Measurements from ENCODE around the gene PRKACB. TPM values are rescaled to one million over a fixed set of nuclear protein-coding genes. Genes with fewer than 3 reads are reported as not detected.

Gene PRKACB
- 10 to 100 TPM in 1 of 2 donors, 1 to 10 TPM in 1; 9.6 to 18.2 TPM for total RNA-seq

DNA sequence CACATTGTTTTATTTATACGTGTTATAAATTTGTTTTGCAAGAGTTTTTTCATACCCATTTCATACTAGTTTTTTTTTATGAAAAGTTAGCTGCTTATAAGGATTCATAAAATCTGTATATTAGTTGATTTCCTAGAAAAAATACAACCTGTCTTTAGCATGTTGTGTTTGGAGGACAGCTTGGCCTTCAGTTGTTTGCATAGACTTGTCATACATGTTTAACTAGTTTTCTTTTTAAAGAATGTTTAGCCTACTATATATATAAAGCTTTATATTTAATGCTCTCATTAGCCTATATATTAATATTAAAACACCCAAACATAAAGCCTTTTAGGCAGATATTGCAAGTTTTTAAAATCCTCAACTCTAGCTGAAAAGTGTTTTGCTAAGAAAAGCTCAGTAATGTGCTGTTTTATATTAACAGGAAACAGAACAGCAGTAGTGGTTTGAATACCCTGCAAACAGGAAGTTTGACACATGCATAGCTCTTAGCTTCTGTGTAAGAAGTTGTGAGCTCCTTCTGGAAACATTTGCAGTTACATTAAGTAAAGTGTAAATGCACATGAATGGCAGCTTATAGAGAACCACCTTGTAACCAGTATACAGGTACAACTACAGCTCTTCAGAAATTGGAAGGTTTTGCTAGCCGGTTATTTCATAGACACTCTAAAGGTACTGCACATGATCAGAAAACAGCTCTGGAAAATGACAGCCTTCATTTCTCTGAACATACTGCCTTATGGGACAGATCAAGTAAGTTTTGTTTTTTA is at the start of gene PRKACB:
Gene PRKACB (plus strand): TSS at position 476 of the 770 bp plus-strand sequence. CDS start 91 bp downstream, at position 567.
- intact Hi-C loops (cut with DNase I), result no loop called here
- ATAC-seq (peak; percentile 72), DNase-seq (no peak)
- Histone ChIP-seq H3K4me3 (peak within 1 kb of the TSS in 1 of 2 donors; percentile 17), H3K4me1 (peaks cover 34% of the 10 kb centered on the region), H3K36me3 (replicated peaks in 1 of 2; ENCODE audit: insufficient read depth in 1 of 2, low read depth in 2 of 2) (no peaks in the 10 kb centered on the region), H3K27ac (peak within 1 kb of the TSS; percentile 37 to 72 (median 62)), H3K27me3 (no peaks in the 10 kb centered on the region), H3K9me3 (no peaks in the 10 kb centered on the region)
- WGBS, 2 donors, result 20 to 36% methylated on average over 2 of the region's 2 CpGs
- TF ChIP-seq POLR2A (IDR thresholded peaks at IDR 0.05), result peak in 2 of 3 donors; percentile 47 to 63
- TF ChIP-seq, protein P1, sequence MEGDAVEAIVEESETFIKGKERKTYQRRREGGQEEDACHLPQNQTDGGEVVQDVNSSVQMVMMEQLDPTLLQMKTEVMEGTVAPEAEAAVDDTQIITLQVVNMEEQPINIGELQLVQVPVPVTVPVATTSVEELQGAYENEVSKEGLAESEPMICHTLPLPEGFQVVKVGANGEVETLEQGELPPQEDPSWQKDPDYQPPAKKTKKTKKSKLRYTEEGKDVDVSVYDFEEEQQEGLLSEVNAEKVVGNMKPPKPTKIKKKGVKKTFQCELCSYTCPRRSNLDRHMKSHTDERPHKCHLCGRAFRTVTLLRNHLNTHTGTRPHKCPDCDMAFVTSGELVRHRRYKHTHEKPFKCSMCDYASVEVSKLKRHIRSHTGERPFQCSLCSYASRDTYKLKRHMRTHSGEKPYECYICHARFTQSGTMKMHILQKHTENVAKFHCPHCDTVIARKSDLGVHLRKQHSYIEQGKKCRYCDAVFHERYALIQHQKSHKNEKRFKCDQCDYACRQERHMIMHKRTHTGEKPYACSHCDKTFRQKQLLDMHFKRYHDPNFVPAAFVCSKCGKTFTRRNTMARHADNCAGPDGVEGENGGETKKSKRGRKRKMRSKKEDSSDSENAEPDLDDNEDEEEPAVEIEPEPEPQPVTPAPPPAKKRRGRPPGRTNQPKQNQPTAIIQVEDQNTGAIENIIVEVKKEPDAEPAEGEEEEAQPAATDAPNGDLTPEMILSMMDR (IDR thresholded peaks at IDR 0.05), result no peak

DNA sequence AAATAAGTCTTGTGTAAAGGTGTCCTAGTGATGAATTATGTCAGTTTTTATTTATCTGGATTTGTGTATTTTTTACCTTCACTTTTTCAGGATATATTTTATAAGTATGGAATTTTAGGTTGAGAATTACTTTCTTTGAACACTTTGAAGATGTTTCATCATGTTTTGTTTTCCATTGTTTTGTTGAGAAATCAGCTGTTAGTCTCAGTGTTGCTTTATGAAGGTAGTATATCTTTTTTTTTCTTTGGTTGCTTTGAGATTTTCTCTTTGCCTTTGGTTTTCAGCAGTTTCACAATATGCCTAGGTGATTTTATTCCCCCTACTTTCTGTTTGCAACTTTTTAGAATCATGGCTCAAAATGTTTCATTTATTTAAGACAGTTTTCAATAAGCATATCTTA is 48.8 kb upstream of the PRKACB start:
- intact Hi-C loops (cut with DNase I), result no loop called here

DNA sequence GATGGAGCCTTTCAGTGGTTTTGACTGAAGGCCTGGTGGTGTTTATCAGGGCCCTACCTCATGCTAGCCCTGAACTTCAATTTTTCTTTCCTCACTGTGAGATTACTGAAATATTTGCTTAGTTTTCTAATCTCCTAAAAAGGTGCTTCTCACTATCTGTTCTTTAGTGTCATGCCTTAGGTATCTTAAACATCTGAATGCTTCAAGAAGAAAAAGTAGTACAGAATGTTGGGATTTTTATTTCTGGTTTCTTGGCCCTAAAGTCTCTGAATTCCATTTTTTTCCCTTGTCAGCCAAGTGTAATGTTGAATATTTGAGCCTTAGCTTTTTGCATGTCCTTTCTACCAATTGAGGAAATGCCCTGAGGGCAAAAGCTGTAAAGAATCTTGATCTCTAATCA is 47.9 kb upstream of the PRKACB start:
- no peak for TF ChIP-seq POLR2A (IDR thresholded peaks at IDR 0.05)
- TF ChIP-seq, protein P1 (IDR thresholded peaks at IDR 0.05), result no peak
- intact Hi-C loops (cut with DNase I), result no loop called here
- Histone ChIP-seq H3K36me3 (replicated peaks in 1 of 2; ENCODE audit: insufficient read depth in 1 of 2, low read depth in 2 of 2) (no peaks in the 10 kb centered on the region), H3K27ac (no peak overlapping the region), H3K27me3 (no peaks in the 10 kb centered on the region), H3K4me3 (no peak overlapping the region), H3K4me1 (no peaks in the 10 kb centered on the region), H3K9me3 (no peaks in the 10 kb centered on the region)
- DNase-seq (no peak), ATAC-seq (no peak)

More for the DNA sequence above, 48.8 kb upstream of the PRKACB start:
- no peak for ATAC-seq
- Histone ChIP-seq H3K9me3 (no peaks in the 10 kb centered on the region), H3K27me3 (no peaks in the 10 kb centered on the region), H3K36me3 (replicated peaks in 1 of 2; ENCODE audit: insufficient read depth in 1 of 2, low read depth in 2 of 2) (no peaks in the 10 kb centered on the region), H3K27ac (no peak overlapping the region), H3K4me1 (no peaks in the 10 kb centered on the region), H3K4me3 (no peak overlapping the region)
- no peak for DNase-seq
- TF ChIP-seq, protein P1 (IDR thresholded peaks at IDR 0.05), result no peak
- no peak for TF ChIP-seq POLR2A (IDR thresholded peaks at IDR 0.05)

DNA sequence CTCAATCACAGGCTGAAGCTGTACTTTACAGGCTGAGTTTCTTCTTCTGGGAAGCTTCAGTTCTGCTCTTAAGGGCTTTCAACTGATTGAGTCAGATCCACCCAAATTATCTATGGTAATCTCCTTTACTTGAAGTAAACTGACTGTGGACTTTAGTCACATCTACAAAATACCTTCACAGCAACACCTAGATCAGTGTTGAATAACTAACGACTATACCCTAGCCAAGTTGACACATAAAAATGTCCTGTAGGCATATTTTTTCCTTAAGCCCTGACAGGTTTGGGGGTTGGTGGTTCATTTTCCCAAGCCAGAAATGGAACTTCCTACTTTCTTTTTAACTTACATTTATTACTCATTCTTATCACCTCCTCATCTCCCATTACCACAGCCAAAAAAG is 42.9 kb upstream of the PRKACB start:
- Histone ChIP-seq H3K36me3 (replicated peaks in 1 of 2; ENCODE audit: insufficient read depth in 1 of 2, low read depth in 2 of 2) (no peaks in the 10 kb centered on the region), H3K9me3 (no peaks in the 10 kb centered on the region), H3K27ac (no peak overlapping the region), H3K4me1 (peaks cover 7% of the 10 kb centered on the region), H3K4me3 (no peak overlapping the region), H3K27me3 (no peaks in the 10 kb centered on the region)
- DNase-seq (no peak), ATAC-seq (no peak)
- TF ChIP-seq, protein P1 (IDR thresholded peaks at IDR 0.05), result no peak
- no peak for TF ChIP-seq POLR2A (IDR thresholded peaks at IDR 0.05)
- intact Hi-C loops (cut with DNase I), result no loop called here
- WGBS, 2 donors, result 64 to 68% methylated on average over 1 of the region's 1 CpG
